ENCODE data around the gene HS2ST1.

The HS2ST1 gene

GRCh38 chr1:87045761-87046304 lies 131.4 kb downstream of the HS2ST1 start:
- H3K4me3 ChIP-seq (ENCODE audit: low read depth, low read length) = no peak overlapping the region
- no peak for DNase-seq (ENCODE audit: low read depth)
- no peak for TF ChIP-seq CTCF (conservative IDR thresholded peaks at IDR 0.05; ENCODE audit: low read depth, low read length)

DNA sequence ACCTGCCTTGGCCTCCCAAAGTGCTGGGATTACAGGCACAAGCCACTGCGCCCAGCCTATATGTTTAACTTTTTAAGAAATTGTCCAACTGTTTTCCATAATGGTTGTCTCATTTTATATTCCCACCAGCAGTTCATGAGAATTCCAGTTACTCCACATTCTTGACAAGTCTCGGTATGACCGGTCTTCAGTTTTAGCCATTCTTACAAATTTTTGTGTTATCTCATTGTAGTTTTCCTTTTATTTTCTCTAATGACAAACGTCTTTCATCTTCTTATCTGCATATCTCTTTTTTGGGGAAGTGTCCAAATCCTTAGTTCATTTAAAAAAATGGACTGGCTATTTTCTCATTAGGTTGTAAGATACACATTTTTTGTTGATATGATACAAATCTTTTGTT lies 132.5 kb downstream of the HS2ST1 start:
- no peak overlapping the region for H3K4me3 ChIP-seq (ENCODE audit: low read depth, low read length)
- DNase-seq (ENCODE audit: low read depth) = no peak
- no peak for TF ChIP-seq CTCF (conservative IDR thresholded peaks at IDR 0.05; ENCODE audit: low read depth, low read length)

DNA sequence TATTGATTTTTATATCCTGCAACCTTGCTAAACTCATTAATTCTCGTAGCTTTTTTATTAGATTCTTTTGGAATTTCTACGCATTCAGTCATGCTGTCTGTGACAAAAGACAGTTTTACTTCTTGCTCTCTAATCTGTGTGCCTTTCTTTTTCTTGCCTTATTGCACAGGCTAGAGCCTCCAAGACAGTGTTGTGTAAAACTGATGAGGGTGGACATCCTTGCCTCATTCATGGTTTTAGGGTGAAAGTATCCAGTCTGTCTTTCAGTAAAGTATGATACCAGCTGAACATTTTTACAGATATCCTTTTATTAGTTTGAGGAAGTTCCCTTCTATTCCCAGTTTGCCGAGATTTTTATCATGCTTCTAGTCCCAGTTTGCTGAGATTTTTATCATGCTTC lies 133.8 kb downstream of the HS2ST1 start:
- no peak for TF ChIP-seq CTCF (conservative IDR thresholded peaks at IDR 0.05; ENCODE audit: low read depth, low read length)
- no peak overlapping the region for H3K4me3 ChIP-seq (ENCODE audit: low read depth, low read length)

GRCh38 chr1:87051965-87052364 lies 137.5 kb downstream of the HS2ST1 start:
- no peak for DNase-seq (ENCODE audit: low read depth)
- TF ChIP-seq CTCF (conservative IDR thresholded peaks at IDR 0.05; ENCODE audit: low read depth, low read length) = no peak
- no peak overlapping the region for H3K4me3 ChIP-seq (ENCODE audit: low read depth, low read length)

More for the DNA sequence above, 133.8 kb downstream of the HS2ST1 start:
- no peak for DNase-seq (ENCODE audit: low read depth)

DNA sequence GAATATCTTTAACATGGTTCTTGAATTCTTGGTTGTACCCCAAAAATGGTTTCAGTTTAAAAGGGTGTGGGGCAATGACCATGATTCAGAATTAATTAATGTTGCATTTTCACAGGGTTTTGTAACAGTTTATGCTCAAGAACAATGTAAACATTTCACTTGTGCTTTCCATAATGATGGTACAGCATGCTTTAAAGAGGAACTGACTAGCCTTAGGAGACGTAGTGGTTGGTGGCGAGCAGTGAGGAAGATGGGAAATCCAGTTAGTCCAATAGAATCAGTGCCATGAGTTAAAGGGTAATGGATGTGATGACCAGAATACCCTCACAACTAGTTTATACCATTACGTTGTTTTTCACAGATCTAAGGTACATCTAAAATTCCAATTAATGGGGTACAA lies 138.0 kb downstream of the HS2ST1 start:
- no peak overlapping the region for H3K4me3 ChIP-seq (ENCODE audit: low read depth, low read length)
- no peak for TF ChIP-seq CTCF (conservative IDR thresholded peaks at IDR 0.05; ENCODE audit: low read depth, low read length)
- no peak for DNase-seq (ENCODE audit: low read depth)

- DNase-seq (ENCODE audit: low read depth) = no peak
- H3K4me3 ChIP-seq (ENCODE audit: low read depth, low read length) = no peak overlapping the region
- TF ChIP-seq CTCF (conservative IDR thresholded peaks at IDR 0.05; ENCODE audit: low read depth, low read length) = no peak
Observed at GRCh38 chr1:87052961-87053360, 138.5 kb downstream of the HS2ST1 start.

DNA sequence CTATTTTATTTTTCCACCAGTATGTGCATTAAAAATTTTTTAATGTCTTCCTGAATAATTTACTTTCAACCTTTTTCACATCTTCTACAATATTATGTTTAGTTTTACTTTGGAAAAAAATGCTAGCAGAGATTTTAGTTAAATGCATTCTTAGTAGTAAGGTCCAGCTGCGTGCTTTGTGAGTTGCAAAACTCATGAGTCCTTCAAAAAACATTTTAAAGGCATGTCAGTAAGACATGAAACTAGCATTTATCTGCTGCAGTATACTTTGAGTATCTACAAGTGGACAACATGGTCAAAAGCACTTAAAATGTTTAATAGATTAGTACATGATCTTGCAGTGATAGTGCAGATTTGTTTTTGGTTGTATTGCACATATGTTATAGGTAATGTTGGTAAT lies 139.0 kb downstream of the HS2ST1 start:
- no peak for TF ChIP-seq CTCF (conservative IDR thresholded peaks at IDR 0.05; ENCODE audit: low read depth, low read length)
- DNase-seq (ENCODE audit: low read depth) = no peak
- H3K4me3 ChIP-seq (ENCODE audit: low read depth, low read length) = no peak overlapping the region
